ENCODE data around the gene USP9X.

GRCh38 chrX:41176263-41176662 is 91.0 kb downstream of the USP9X start:
- TF ChIP-seq RAD21 (IDR thresholded peaks at IDR 0.05; ENCODE audit: low read depth) = no peak
- TF ChIP-seq TEAD4 (IDR thresholded peaks at IDR 0.05) = no peak
- TF ChIP-seq CEBPB (IDR thresholded peaks at IDR 0.05) = no peak
- TF ChIP-seq MAX (IDR thresholded peaks at IDR 0.05) = no peak
- no peak for TF ChIP-seq TAF1 (IDR thresholded peaks at IDR 0.05; ENCODE audit: low read depth)
- TF ChIP-seq FOXM1 (IDR thresholded peaks at IDR 0.05; ENCODE audit: borderline replicate concordance, low read depth) = no peak

Measured in Ishikawa (cell line).